OCI-LY3 (cell line): ENCODE data around the gene NDUFA6.

Experiments used
- CTCF ChIP-seq: fragments of 200-600, 300-600 bp; sonication (generic); IDR thresholded peaks from 2 replicates; pipeline ENCODE4 v1.5.1; 2014; ENCODE audit warnings: antibody characterized with exemption, low read length, low read depth
- EZH2phosphoT487 ChIP-seq: fragments of 200-600 bp; shearing (Covaris generic); IDR thresholded peaks from 2 replicates; pipeline ENCODE4 v1.6.1; 2018; ENCODE audit warnings: antibody characterized with exemption, mixed run types, low read depth

GRCh38 chr22:42074846-42075676, 15.5 kb downstream of the NDUFA6 start:
- no peak for TF ChIP-seq CTCF
- no peak for TF ChIP-seq EZH2phosphoT487
